Glutamatergic neuron (in vitro differentiated cells): ENCODE data around the gene BCAM. TPM values are rescaled to one million over a fixed set of nuclear protein-coding genes. Genes with fewer than 3 reads are reported as not detected.

ENCODE experiments used
- DNase-seq: peaks from one replicate; pipeline ENCODE4 v3.0.0; 2022
- H3K27ac Mint-ChIP-seq: one replicate; pipeline ENCODE4 v1.8.0; 2020; ENCODE audit warnings: mild to moderate bottlenecking, mixed read lengths, inconsistent platforms; ENCODE audit not compliant: unreplicated experiment
- H3K27me3 Mint-ChIP-seq: one replicate; pipeline ENCODE4 v1.8.0; 2020; ENCODE audit warnings: mild to moderate bottlenecking, moderate library complexity, mixed read lengths, inconsistent platforms; ENCODE audit not compliant: unreplicated experiment
- H3K36me3 Mint-ChIP-seq: one replicate; pipeline ENCODE4 v1.8.0; 2020; ENCODE audit warnings: mild to moderate bottlenecking, mixed read lengths, inconsistent platforms; ENCODE audit not compliant: unreplicated experiment
- H3K4me1 Mint-ChIP-seq: one replicate; pipeline ENCODE4 v1.8.0; 2020; ENCODE audit warnings: mild to moderate bottlenecking, low read depth, mixed read lengths, inconsistent platforms; ENCODE audit not compliant: unreplicated experiment
- H3K4me3 Mint-ChIP-seq: one replicate; pipeline ENCODE4 v1.8.0; 2020; ENCODE audit warnings: mild to moderate bottlenecking, mixed read lengths, inconsistent platforms; ENCODE audit not compliant: unreplicated experiment
- H3K9me3 Mint-ChIP-seq: one replicate; pipeline ENCODE4 v1.8.0; 2020; ENCODE audit warnings: mild to moderate bottlenecking, moderate library complexity, mixed read lengths, inconsistent platforms; ENCODE audit not compliant: unreplicated experiment
- CTCF ChIP-seq: fragments of 200-600 bp; sonication (generic); IDR thresholded peaks from one replicate; pipeline ENCODE4 v1.5.0; 2021; ENCODE audit not compliant: partially characterized antibody, unreplicated experiment
- total RNA-seq: library from RNA; stranded (reverse); fragmentation: NEBNext Ultra II Directional; extraction: Animal tissue kit (Norgen Biotek cat#: 25700); gene quantifications from one replicate; pipeline ENCODE4 v1.2.1, GENCODE V29; 2021; ENCODE audit not compliant: unreplicated experiment

The BCAM gene
- total RNA-seq, 1 donor from 2014 or later: 47.1 TPM

GRCh38 chr19:44799627-44800346 lies 9.1 kb upstream of the BCAM start:
- Mint-ChIP-seq H3K36me3 (no peaks in the 10 kb centered on the region), H3K27me3 (peaks cover 7% of the 10 kb centered on the region), H3K4me1 (peaks cover 5% of the 10 kb centered on the region), H3K27ac (no peak overlapping the region), H3K4me3 (no peak overlapping the region), H3K9me3 (peaks cover 3% of the 10 kb centered on the region)
- DNase-seq: no peak
- TF ChIP-seq CTCF: no peak

GRCh38 chr19:44800461-44800860 lies 8.4 kb upstream of the BCAM start:
- peaks cover 5% of the 10 kb centered on the region for H3K4me1 Mint-ChIP-seq
- H3K27ac Mint-ChIP-seq: no peak overlapping the region
- no peaks in the 10 kb centered on the region for H3K36me3 Mint-ChIP-seq
- DNase-seq: peak; percentile 96
- peaks cover 7% of the 10 kb centered on the region for H3K27me3 Mint-ChIP-seq
- peak; percentile 90 for TF ChIP-seq CTCF
- no peak overlapping the region for H3K4me3 Mint-ChIP-seq
- H3K9me3 Mint-ChIP-seq: peaks cover 3% of the 10 kb centered on the region

GRCh38 chr19:44803442-44804428 lies 5.2 kb upstream of the BCAM start:
- Mint-ChIP-seq H3K9me3 (no peaks in the 10 kb centered on the region), H3K4me1 (no peaks in the 10 kb centered on the region), H3K27ac (no peak overlapping the region), H3K27me3 (peaks cover 4% of the 10 kb centered on the region), H3K36me3 (no peaks in the 10 kb centered on the region), H3K4me3 (no peak overlapping the region)
- no peak for TF ChIP-seq CTCF
- no peak for DNase-seq

GRCh38 chr19:44806291-44806690 lies 2.6 kb upstream of the BCAM start:
- TF ChIP-seq CTCF: no peak
- peaks cover 4% of the 10 kb centered on the region for H3K4me1 Mint-ChIP-seq
- H3K27ac Mint-ChIP-seq: no peak overlapping the region
- no peaks in the 10 kb centered on the region for H3K36me3 Mint-ChIP-seq
- DNase-seq: no peak
- peaks cover 1% of the 10 kb centered on the region for H3K27me3 Mint-ChIP-seq
- peaks cover 1% of the 10 kb centered on the region for H3K9me3 Mint-ChIP-seq
- H3K4me3 Mint-ChIP-seq: no peak overlapping the region
